Progenitor cell of endocrine pancreas (in vitro differentiated cells): Measurements from ENCODE around the gene DEUP1. TPM values are rescaled to one million over a fixed set of nuclear protein-coding genes. Genes with fewer than 3 reads are reported as not detected.

Experiments used
- DNase-seq: peaks from one replicate; pipeline ENCODE4 v3.0.0; 2021; ENCODE audit warnings: low spot score; ENCODE audit not compliant: unreplicated experiment
- H3K27ac Mint-ChIP-seq: 2 replicates; pipeline ENCODE4 v1.8.0; 2021; ENCODE audit warnings: mild to moderate bottlenecking, moderate library complexity, mixed read lengths
- H3K27me3 Mint-ChIP-seq: 2 replicates; pipeline ENCODE4 v1.8.0; 2021; ENCODE audit warnings: mixed read lengths
- H3K36me3 Mint-ChIP-seq: 2 replicates; pipeline ENCODE4 v1.8.0; 2022; ENCODE audit warnings: mixed read lengths; ENCODE audit not compliant: insufficient read depth
- H3K4me1 Mint-ChIP-seq: 2 replicates; pipeline ENCODE4 v1.8.0; 2021; ENCODE audit warnings: low read depth, mixed read lengths
- H3K4me3 Mint-ChIP-seq: 2 replicates; pipeline ENCODE4 v1.8.0; 2021; ENCODE audit warnings: low read depth, mild to moderate bottlenecking, moderate library complexity, mixed read lengths
- H3K9me3 Mint-ChIP-seq: 2 replicates; pipeline ENCODE4 v1.8.0; 2021; ENCODE audit warnings: low read depth, mixed read lengths
- long read RNA-seq: library from polyadenylated mRNA; unstranded; transcript quantifications from one replicate; pipeline ENCODE4 v2.0.0, GENCODE V29; 2020
- total RNA-seq: library from RNA; stranded (reverse); gene quantifications from 2 replicates; pipeline ENCODE4 v1.2.1, GENCODE V29; 2021
- TF ChIP-seq, protein P1 (sequence below): fragments of 200-600 bp; sonication (generic); IDR thresholded peaks from one replicate; pipeline ENCODE4 v1.5.0; 2021; ENCODE audit warnings: antibody characterized with exemption, mild to moderate bottlenecking; ENCODE audit not compliant: unreplicated experiment

The DEUP1 gene, protein sequence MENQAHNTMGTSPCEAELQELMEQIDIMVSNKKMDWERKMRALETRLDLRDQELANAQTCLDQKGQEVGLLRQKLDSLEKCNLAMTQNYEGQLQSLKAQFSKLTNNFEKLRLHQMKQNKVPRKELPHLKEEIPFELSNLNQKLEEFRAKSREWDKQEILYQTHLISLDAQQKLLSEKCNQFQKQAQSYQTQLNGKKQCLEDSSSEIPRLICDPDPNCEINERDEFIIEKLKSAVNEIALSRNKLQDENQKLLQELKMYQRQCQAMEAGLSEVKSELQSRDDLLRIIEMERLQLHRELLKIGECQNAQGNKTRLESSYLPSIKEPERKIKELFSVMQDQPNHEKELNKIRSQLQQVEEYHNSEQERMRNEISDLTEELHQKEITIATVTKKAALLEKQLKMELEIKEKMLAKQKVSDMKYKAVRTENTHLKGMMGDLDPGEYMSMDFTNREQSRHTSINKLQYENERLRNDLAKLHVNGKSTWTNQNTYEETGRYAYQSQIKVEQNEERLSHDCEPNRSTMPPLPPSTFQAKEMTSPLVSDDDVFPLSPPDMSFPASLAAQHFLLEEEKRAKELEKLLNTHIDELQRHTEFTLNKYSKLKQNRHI
- 1.7 TPM in 2 replicates for total RNA-seq
- long read RNA-seq, partial matches to known transcripts, result 0 of 1 reads
- long read RNA-seq, other reads (novel, unspliced or antisense), result 1 of 1 reads

DNA sequence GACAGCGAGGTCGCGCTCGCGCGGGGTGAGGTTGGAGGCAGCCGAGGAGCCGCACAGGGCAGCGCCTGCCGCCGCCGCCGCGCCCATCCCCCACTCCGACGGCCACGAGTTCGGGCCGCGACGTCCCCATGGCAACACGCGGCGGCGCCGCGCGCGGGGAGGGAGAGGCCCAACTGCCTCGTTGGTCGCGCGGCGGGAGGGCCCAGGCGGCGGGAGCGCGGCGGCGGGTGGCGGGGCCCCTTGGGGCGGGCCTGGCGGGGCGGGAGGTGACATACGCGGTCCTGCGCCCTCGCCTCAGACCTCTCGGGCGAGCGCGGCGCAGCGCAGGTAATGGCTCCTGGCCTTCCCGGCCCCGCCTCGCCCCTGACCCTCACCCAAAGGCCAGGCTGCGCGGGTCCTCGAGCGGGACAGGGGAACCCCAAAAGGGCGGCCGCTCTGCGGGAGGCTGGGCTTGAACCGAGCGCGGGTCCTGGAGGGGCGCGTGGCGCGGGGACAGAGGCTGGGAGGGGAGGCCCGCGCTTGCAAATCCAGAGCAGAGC, at the start of gene DEUP1:
Gene DEUP1 (plus strand): TSS at position 297 of the 539 bp plus-strand sequence. CDS start 1,518 bp downstream, outside the sequence.
- peak; percentile 80 for DNase-seq
- H3K4me1 Mint-ChIP-seq, result peaks cover 3% of the 10 kb centered on the region
- H3K27ac Mint-ChIP-seq, result peak within 1 kb of the TSS; percentile 94
- peak within 1 kb of the TSS; percentile 84 for H3K4me3 Mint-ChIP-seq
- TF ChIP-seq, protein P1, sequence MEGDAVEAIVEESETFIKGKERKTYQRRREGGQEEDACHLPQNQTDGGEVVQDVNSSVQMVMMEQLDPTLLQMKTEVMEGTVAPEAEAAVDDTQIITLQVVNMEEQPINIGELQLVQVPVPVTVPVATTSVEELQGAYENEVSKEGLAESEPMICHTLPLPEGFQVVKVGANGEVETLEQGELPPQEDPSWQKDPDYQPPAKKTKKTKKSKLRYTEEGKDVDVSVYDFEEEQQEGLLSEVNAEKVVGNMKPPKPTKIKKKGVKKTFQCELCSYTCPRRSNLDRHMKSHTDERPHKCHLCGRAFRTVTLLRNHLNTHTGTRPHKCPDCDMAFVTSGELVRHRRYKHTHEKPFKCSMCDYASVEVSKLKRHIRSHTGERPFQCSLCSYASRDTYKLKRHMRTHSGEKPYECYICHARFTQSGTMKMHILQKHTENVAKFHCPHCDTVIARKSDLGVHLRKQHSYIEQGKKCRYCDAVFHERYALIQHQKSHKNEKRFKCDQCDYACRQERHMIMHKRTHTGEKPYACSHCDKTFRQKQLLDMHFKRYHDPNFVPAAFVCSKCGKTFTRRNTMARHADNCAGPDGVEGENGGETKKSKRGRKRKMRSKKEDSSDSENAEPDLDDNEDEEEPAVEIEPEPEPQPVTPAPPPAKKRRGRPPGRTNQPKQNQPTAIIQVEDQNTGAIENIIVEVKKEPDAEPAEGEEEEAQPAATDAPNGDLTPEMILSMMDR, result no peak
- no peaks in the 10 kb centered on the region for H3K36me3 Mint-ChIP-seq
- H3K9me3 Mint-ChIP-seq, result no peaks in the 10 kb centered on the region
- H3K27me3 Mint-ChIP-seq, result peaks cover 26% of the 10 kb centered on the region

DNA sequence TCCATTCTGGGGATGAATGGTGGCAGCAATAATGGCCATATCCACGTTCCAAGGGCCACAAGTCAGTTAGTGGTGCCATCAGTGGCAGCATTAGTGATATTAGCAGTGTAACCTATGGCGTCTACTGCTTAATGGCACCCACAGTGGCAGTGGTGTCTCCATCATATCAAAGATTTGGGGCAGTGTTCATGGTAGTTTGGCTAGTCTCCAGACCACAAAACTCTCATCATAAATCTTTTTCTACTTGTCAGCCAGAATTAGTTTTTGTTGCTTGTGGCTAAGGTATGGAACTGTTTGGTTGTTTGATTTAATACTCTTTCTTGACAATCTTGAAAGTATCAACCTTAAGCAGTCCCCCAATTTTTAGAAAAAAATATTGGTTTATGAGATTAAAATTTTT, 45.1 kb upstream of the DEUP1 start:
- DNase-seq, result no peak
- H3K4me3 Mint-ChIP-seq, result no peak overlapping the region
- H3K27ac Mint-ChIP-seq, result no peak overlapping the region
- TF ChIP-seq, protein P1, result no peak
- H3K36me3 Mint-ChIP-seq, result no peaks in the 10 kb centered on the region
- peaks cover 10% of the 10 kb centered on the region for H3K27me3 Mint-ChIP-seq
- H3K4me1 Mint-ChIP-seq, result peaks cover 19% of the 10 kb centered on the region
- peaks cover 3% of the 10 kb centered on the region for H3K9me3 Mint-ChIP-seq

DNA sequence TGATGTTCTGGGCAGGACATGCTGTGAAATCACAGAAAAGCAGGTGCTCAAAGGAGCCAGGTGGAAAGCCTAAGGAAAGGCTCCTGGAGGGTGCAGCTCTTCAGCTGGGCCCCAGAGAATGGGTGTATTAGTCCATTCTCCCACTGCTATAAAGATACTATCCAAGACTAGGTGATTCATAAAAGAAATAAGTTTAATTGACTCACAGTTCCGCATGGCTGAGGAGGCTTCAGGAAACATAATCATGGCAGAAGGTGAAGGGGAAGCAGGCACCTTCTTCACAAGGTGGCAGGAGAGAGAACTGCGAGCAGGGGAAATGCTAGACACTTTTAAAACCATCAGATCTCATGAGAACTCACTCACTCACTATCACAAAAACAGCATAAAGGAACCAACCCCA, 43.1 kb upstream of the DEUP1 start:
- H3K4me1 Mint-ChIP-seq, result peaks cover 18% of the 10 kb centered on the region
- H3K27me3 Mint-ChIP-seq, result peaks cover 10% of the 10 kb centered on the region
- no peak for DNase-seq
- no peaks in the 10 kb centered on the region for H3K36me3 Mint-ChIP-seq
- no peak overlapping the region for H3K27ac Mint-ChIP-seq
- TF ChIP-seq, protein P1, result no peak
- H3K4me3 Mint-ChIP-seq, result no peak overlapping the region
- H3K9me3 Mint-ChIP-seq, result peaks cover 3% of the 10 kb centered on the region

DNA sequence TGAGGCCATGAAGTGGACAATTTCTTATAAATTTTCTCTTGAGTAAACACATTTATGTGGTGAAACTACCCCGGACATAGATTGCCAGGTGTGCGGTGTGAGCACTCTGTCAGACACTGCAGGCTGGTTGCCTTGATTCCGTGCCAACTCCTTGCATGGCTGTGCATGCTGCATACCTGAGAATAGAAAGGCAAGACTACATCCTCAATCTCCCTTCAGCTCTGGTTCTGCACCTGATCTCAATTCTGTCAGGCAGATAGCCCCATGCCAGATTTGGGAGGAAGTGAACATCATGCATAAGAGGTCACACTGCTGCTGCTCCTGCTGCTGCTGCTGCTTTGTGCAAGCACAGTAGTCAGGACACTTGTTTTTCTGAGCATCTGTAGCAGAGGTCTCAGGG, 42.5 kb upstream of the DEUP1 start:
- TF ChIP-seq, protein P1, result no peak
- H3K27me3 Mint-ChIP-seq, result peaks cover 10% of the 10 kb centered on the region
- H3K4me3 Mint-ChIP-seq, result no peak overlapping the region
- peaks cover 3% of the 10 kb centered on the region for H3K9me3 Mint-ChIP-seq
- no peak overlapping the region for H3K27ac Mint-ChIP-seq
- no peak for DNase-seq
- H3K4me1 Mint-ChIP-seq, result peaks cover 18% of the 10 kb centered on the region
- no peaks in the 10 kb centered on the region for H3K36me3 Mint-ChIP-seq

DNA sequence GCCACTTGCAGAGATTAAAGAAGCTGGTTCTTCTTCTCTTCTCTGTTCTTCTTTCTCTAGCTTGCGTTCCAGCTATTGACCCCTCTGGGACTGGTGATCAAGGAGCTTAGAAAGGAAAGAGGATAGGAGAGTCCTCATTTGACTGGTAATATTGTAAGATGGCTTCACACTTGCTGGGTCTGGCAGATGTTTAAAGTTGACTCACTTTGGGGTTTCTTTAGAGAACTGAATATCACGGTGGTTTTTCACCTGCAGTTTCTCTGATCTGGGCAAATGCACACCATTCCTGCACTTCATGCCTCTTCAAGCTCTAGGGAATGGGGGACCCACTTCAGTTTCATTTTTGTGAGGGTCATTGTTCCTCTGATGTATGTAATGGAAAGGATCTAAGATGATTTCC, 41.8 kb upstream of the DEUP1 start:
- TF ChIP-seq, protein P1, result no peak
- H3K9me3 Mint-ChIP-seq, result peaks cover 3% of the 10 kb centered on the region
- no peak for DNase-seq
- peaks cover 10% of the 10 kb centered on the region for H3K27me3 Mint-ChIP-seq
- H3K4me1 Mint-ChIP-seq, result peaks cover 16% of the 10 kb centered on the region
- no peak overlapping the region for H3K27ac Mint-ChIP-seq
- H3K36me3 Mint-ChIP-seq, result no peaks in the 10 kb centered on the region
- H3K4me3 Mint-ChIP-seq, result no peak overlapping the region
